Smooth muscle cell (in vitro differentiated cells): ENCODE results near the gene LRWD1. TPM values are rescaled to one million over a fixed set of nuclear protein-coding genes. Genes with fewer than 3 reads are reported as not detected.

Source experiments
- DNase-seq: peaks from one replicate; lab custom pipeline; 2025; ENCODE audit not compliant: unreplicated experiment; lab: John Stamatoyannopoulos, UW
- H2AFZ ChIP-seq: fragments of 200-600 bp; sonication (generic); 2 replicates; pipeline ENCODE4 v1.6.0; 2016; ENCODE audit warnings: antibody characterized with exemption, low read depth, mild to moderate bottlenecking
- H3F3A ChIP-seq: fragments of 200-600 bp; sonication (generic); 2 replicates; pipeline ENCODE4 v1.6.0; 2017; ENCODE audit warnings: antibody characterized with exemption, low read depth
- H3K27ac ChIP-seq: fragments of 200-600 bp; sonication (generic); 2 replicates; pipeline ENCODE4 v1.5.1; 2016; ENCODE audit warnings: low read depth, mild to moderate bottlenecking
- H3K27me3 ChIP-seq: fragments of 200-600 bp; sonication (generic); 2 replicates; pipeline ENCODE4 v1.6.1; 2016; ENCODE audit warnings: low read depth, mild to moderate bottlenecking
- H3K36me3 ChIP-seq: fragments of 200-600 bp; sonication (generic); 2 replicates; pipeline ENCODE4 v1.5.1; 2016; ENCODE audit warnings: low read depth
- H3K4me1 ChIP-seq: fragments of 200-600 bp; sonication (generic); 2 replicates; pipeline ENCODE4 v1.5.1; 2016; ENCODE audit warnings: low read depth
- H3K4me2 ChIP-seq: fragments of 200-600 bp; sonication (generic); 2 replicates; pipeline ENCODE4 v1.6.0; 2016; ENCODE audit warnings: mild to moderate bottlenecking
- H3K4me3 ChIP-seq: fragments of 200-600 bp; sonication (generic); 2 replicates; pipeline ENCODE4 v1.5.1; 2016; ENCODE audit warnings: mild to moderate bottlenecking
- H3K79me2 ChIP-seq: fragments of 200-600 bp; sonication (generic); 2 replicates; pipeline ENCODE4 v1.6.0; 2016; ENCODE audit warnings: low read depth, mild to moderate bottlenecking
- H3K9ac ChIP-seq: fragments of 200-600 bp; sonication (generic); 2 replicates; pipeline ENCODE4 v1.6.0; 2016; ENCODE audit warnings: low read depth
- H3K9me3 ChIP-seq: fragments of 200-600 bp; sonication (generic); replicated peaks from 2 replicates; pipeline ENCODE4 v1.5.1; 2016; ENCODE audit warnings: low read depth
- H4K20me1 ChIP-seq: fragments of 200-600 bp; sonication (generic); 2 replicates; pipeline ENCODE4 v1.6.0; 2016; ENCODE audit warnings: low read depth
- WGBS: methylation state at CpG from one replicate; pipeline ENCODE4 v1.1.7; 2016; ENCODE audit warnings: low lambda C conversion rate; 5-methylcytosine and 5-hydroxymethylcytosine counted together
- polyA plus RNA-seq: library from polyadenylated mRNA; unstranded; fragments of >200 nt; fragmentation: Nextera tagmentation; extraction: Ambion mirVana; gene quantifications from 2 replicates; pipeline ENCODE4 v1.2.1, GENCODE V29; 2016
- total RNA-seq: library from RNA; depleted of rRNA; stranded (reverse); fragments of >200 nt; gene quantifications from 2 replicates; pipeline ENCODE4 v1.2.3, GENCODE V29; 2014
- TF ChIP-seq, protein P1 (sequence below): fragments of 200-600 bp; sonication (generic); IDR thresholded peaks from 2 replicates; pipeline ENCODE4 v1.5.1; 2017; ENCODE audit warnings: borderline replicate concordance, mild to moderate bottlenecking, antibody characterized with exemption; ENCODE audit not compliant: insufficient read depth, poor library complexity, severe bottlenecking

The LRWD1 gene
- total and polyA plus RNA-seq, 2 experiments from 2014 or later, result 13.1 to 21.2 TPM

DNA sequence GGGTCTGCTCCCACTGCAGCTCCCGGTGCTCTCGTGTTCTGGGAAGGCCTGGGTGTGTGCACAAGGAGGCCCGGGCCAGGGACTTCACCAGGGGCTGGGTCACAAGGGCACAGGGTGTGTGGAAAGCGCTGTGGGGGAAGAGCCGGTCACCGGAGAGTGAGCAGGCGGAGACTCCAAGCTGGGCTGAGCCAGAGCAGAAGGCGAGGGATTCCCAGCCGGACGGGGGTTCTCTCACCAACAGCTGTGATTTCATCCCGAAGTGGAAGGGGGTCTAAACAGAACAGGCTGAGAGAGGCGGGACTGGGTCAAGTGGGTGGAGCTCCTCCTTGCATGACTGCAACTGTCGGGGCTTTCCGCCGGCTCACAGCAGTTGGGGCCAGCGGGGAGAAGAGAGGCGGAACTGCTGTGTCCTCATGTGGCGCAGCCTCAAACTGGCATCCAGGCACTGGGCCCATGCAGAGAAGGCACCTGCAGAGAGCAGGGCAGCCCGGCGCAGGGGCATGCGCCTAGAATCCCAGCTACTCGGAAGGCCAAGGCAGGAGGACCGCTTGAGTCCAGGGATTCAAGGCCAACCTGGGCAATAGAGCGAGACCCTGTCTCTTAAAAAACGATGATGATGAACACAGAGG lies 39.0 kb upstream of the LRWD1 start:
- Histone ChIP-seq H3K27me3 (no peaks in the 10 kb centered on the region), H3K4me2 (no peak overlapping the region), H3K4me3 (no peak overlapping the region), H3K36me3 (no peaks in the 10 kb centered on the region), H3K79me2 (no peaks in the 10 kb centered on the region), H2AFZ (no peak overlapping the region), H3K27ac (no peak overlapping the region), H3K9me3 (no peaks in the 10 kb centered on the region), H3F3A (peaks cover 19% of the 10 kb centered on the region), H3K9ac (no peak overlapping the region), H4K20me1 (peaks cover 20% of the 10 kb centered on the region), H3K4me1 (no peaks in the 10 kb centered on the region)
- TF ChIP-seq, protein P1, sequence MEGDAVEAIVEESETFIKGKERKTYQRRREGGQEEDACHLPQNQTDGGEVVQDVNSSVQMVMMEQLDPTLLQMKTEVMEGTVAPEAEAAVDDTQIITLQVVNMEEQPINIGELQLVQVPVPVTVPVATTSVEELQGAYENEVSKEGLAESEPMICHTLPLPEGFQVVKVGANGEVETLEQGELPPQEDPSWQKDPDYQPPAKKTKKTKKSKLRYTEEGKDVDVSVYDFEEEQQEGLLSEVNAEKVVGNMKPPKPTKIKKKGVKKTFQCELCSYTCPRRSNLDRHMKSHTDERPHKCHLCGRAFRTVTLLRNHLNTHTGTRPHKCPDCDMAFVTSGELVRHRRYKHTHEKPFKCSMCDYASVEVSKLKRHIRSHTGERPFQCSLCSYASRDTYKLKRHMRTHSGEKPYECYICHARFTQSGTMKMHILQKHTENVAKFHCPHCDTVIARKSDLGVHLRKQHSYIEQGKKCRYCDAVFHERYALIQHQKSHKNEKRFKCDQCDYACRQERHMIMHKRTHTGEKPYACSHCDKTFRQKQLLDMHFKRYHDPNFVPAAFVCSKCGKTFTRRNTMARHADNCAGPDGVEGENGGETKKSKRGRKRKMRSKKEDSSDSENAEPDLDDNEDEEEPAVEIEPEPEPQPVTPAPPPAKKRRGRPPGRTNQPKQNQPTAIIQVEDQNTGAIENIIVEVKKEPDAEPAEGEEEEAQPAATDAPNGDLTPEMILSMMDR, result no peak
- no peak for DNase-seq
- 94% methylated on average over 25 of the region's 25 CpGs for WGBS

DNA sequence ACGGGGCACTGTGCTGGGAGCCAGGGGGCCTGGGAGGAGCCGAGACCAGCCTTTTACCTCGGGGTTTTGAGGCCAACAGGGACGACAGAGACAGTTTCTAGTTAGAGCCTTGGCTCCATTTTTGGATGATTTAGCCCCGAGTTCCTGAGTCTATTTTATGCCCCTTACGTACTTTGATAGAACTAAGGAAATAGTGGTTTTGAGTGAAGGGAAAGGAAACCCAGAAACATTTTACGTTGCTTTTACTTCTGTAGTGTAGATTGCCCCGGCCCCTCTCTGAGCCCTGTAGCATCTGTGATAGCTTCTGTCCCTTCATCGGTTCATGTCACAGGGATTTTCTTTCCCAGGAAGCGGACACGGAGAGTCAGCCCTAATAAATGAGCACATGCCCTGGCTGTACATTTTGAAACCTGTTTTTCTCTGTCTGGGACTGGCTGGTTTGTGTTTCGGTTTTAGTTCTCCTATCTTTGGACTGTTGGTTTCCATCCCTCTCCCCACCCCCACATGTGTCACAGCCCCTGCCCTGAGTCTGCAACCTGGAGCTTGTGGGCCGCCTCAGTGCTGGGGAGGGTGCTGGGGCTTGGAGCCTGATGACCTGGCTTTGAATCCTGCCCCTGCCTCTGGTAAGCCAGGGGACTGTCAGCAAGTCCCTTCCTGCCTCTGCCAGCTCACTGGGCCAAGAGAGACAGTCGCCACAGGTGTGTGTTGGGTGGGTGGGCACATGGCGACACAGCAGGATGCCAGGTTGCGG lies 38.3 kb upstream of the LRWD1 start:
- no peak overlapping the region for H3K4me2 ChIP-seq
- H3K4me3 ChIP-seq, result no peak overlapping the region
- H3K27ac ChIP-seq, result no peak overlapping the region
- WGBS, result 98% methylated on average over 16 of the region's 16 CpGs
- H2AFZ ChIP-seq, result no peak overlapping the region
- H3K27me3 ChIP-seq, result no peaks in the 10 kb centered on the region
- no peak for DNase-seq
- no peaks in the 10 kb centered on the region for H3K36me3 ChIP-seq
- peaks cover 20% of the 10 kb centered on the region for H3F3A ChIP-seq
- TF ChIP-seq, protein P1, result no peak
- no peaks in the 10 kb centered on the region for H3K9me3 ChIP-seq
- H3K4me1 ChIP-seq, result no peaks in the 10 kb centered on the region
- no peaks in the 10 kb centered on the region for H3K79me2 ChIP-seq
- H4K20me1 ChIP-seq, result peaks cover 19% of the 10 kb centered on the region
- no peak overlapping the region for H3K9ac ChIP-seq

DNA sequence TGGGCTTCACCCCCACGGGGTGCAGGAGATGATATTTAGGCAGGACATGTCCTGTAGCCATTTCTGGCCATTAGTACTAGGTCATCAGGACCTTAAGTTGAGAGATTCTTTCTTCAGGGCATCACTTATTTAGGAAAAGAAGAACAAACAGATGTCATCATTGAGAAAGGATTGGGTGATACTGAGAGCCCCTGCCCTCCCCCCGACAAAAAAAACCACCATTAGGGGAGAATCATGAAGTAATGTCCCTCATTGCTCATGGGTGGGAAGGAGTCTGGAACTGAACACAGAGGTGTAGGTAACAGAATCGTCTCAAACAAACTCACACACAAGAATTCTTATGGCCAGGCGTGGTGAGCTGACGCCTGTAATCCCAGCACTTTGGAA lies 37.8 kb upstream of the LRWD1 start:
- TF ChIP-seq, protein P1, result no peak
- Histone ChIP-seq H3K27ac (no peak overlapping the region), H3K4me1 (no peaks in the 10 kb centered on the region), H3K9me3 (no peaks in the 10 kb centered on the region), H3K79me2 (no peaks in the 10 kb centered on the region), H3F3A (peaks cover 23% of the 10 kb centered on the region), H3K36me3 (no peaks in the 10 kb centered on the region), H2AFZ (no peak overlapping the region), H3K4me3 (no peak overlapping the region), H4K20me1 (peaks cover 19% of the 10 kb centered on the region), H3K27me3 (no peaks in the 10 kb centered on the region), H3K9ac (no peak overlapping the region), H3K4me2 (no peak overlapping the region)
- WGBS, result 97% methylated on average over 5 of the region's 5 CpGs
- DNase-seq, result no peak
